CD1c-positive myeloid dendritic cell (primary cell): Measurements from ENCODE around the gene JAKMIP3.

Experiments
- DNase-seq: peaks from one replicate; pipeline ENCODE4 v3.0.0-alpha.2; 2016; ENCODE audit errors: extremely low spot score

The JAKMIP3 gene

GRCh38 chr10:132043861-132044695, 21.7 kb upstream of the JAKMIP3 start:
- DNase-seq = no peak

- no peak for DNase-seq
These were observed 20.9 kb upstream of the JAKMIP3 start for GRCh38 chr10:132044803-132045202.

GRCh38 chr10:132045324-132045723, 20.4 kb upstream of the JAKMIP3 start:
- DNase-seq = no peak

GRCh38 chr10:132047575-132048293, 18.0 kb upstream of the JAKMIP3 start:
- DNase-seq = no peak

GRCh38 chr10:132048294-132048667, 17.5 kb upstream of the JAKMIP3 start:
- no peak for DNase-seq

- no peak for DNase-seq
These were observed 15.6 kb upstream of the JAKMIP3 start for GRCh38 chr10:132050191-132050590.

GRCh38 chr10:132052124-132052523, 13.6 kb upstream of the JAKMIP3 start:
- DNase-seq = no peak

- no peak for DNase-seq
These were observed 11.2 kb upstream of the JAKMIP3 start for GRCh38 chr10:132054564-132054963.

- no peak for DNase-seq
These were observed 10.1 kb upstream of the JAKMIP3 start for GRCh38 chr10:132055616-132056015.

GRCh38 chr10:132056663-132057062, 9.1 kb upstream of the JAKMIP3 start:
- DNase-seq = no peak

GRCh38 chr10:132057191-132057681, 8.5 kb upstream of the JAKMIP3 start:
- no peak for DNase-seq

- no peak for DNase-seq
These were observed 7.5 kb upstream of the JAKMIP3 start for GRCh38 chr10:132058111-132058745.

- no peak for DNase-seq
These were observed 6.7 kb upstream of the JAKMIP3 start for GRCh38 chr10:132058793-132059759.

- no peak for DNase-seq
These were observed 5.8 kb upstream of the JAKMIP3 start for GRCh38 chr10:132059760-132060508.

- no peak for DNase-seq
These were observed 4.7 kb upstream of the JAKMIP3 start for GRCh38 chr10:132061030-132061429.

GRCh38 chr10:132061465-132061864, 4.3 kb upstream of the JAKMIP3 start:
- no peak for DNase-seq

GRCh38 chr10:132062116-132062515, 3.6 kb upstream of the JAKMIP3 start:
- DNase-seq = no peak

- no peak for DNase-seq
These were observed 2.9 kb upstream of the JAKMIP3 start for GRCh38 chr10:132062641-132063390.

GRCh38 chr10:132063432-132063831, 2.3 kb upstream of the JAKMIP3 start:
- no peak for DNase-seq
